Measurements from ENCODE around the gene SKP1.

SKP1 gene

DNA sequence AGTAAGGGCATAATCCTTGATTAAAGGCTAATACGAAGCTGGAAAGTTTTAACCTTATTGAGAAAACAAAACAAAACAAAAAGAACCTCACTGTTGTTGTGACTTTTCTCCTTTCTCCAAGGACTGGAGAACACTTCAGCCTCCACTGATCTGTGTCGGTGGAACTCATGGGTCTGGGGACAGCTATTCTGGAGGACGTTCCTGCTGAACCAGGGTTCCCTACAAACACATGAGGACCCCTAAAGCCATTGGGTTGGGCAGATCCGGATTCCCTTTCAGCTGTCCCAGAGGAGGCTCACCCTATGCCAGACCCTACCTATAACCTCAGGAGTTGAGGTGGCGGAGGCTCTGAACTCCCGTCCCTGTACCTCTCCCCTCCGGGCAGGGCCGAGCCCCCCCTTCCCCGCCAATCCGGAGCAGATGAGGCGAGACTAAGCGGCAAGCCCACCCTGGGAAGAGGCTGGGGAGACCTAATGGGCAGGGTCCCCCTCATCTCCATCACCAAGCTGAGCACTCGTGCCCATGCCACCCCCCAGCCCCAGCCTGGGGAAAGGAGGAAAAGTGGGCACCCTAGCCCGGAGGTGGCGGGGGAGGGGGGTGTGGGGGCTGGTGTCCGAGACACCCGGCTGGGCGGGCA is 63.9 kb downstream of the SKP1 start:
- Histone ChIP-seq H3K27ac (ENCODE audit: extremely low read depth, low read depth, low read length) (no peak overlapping the region), H3K4me3 (ENCODE audit: low read depth, low read length) (no peak overlapping the region), H3K4me1 (ENCODE audit: control insufficient read depth, insufficient read depth, low read length) (no peaks in the 10 kb centered on the region), H3K36me3 (ENCODE audit: control insufficient read depth in 2 of 2, insufficient read depth in 1 of 2, low read length in 2 of 2) (peaks cover 0 to 18% of the 10 kb centered on the region in 2 experiments; a peak in 1 of 3 replicates), H3K9me3 (ENCODE audit: control insufficient read depth, insufficient read depth, low read depth, low read length) (no peaks in the 10 kb centered on the region)
- CTCF ChIA-PET = interaction anchor here (0.9 to 6.5 kb wide), 6 partner anchors 13 to 177 kb away, joined by 3 to 56 read pairs (median 17); no protein-coding TSS in a partner anchor
- TF ChIP-seq, protein P1, sequence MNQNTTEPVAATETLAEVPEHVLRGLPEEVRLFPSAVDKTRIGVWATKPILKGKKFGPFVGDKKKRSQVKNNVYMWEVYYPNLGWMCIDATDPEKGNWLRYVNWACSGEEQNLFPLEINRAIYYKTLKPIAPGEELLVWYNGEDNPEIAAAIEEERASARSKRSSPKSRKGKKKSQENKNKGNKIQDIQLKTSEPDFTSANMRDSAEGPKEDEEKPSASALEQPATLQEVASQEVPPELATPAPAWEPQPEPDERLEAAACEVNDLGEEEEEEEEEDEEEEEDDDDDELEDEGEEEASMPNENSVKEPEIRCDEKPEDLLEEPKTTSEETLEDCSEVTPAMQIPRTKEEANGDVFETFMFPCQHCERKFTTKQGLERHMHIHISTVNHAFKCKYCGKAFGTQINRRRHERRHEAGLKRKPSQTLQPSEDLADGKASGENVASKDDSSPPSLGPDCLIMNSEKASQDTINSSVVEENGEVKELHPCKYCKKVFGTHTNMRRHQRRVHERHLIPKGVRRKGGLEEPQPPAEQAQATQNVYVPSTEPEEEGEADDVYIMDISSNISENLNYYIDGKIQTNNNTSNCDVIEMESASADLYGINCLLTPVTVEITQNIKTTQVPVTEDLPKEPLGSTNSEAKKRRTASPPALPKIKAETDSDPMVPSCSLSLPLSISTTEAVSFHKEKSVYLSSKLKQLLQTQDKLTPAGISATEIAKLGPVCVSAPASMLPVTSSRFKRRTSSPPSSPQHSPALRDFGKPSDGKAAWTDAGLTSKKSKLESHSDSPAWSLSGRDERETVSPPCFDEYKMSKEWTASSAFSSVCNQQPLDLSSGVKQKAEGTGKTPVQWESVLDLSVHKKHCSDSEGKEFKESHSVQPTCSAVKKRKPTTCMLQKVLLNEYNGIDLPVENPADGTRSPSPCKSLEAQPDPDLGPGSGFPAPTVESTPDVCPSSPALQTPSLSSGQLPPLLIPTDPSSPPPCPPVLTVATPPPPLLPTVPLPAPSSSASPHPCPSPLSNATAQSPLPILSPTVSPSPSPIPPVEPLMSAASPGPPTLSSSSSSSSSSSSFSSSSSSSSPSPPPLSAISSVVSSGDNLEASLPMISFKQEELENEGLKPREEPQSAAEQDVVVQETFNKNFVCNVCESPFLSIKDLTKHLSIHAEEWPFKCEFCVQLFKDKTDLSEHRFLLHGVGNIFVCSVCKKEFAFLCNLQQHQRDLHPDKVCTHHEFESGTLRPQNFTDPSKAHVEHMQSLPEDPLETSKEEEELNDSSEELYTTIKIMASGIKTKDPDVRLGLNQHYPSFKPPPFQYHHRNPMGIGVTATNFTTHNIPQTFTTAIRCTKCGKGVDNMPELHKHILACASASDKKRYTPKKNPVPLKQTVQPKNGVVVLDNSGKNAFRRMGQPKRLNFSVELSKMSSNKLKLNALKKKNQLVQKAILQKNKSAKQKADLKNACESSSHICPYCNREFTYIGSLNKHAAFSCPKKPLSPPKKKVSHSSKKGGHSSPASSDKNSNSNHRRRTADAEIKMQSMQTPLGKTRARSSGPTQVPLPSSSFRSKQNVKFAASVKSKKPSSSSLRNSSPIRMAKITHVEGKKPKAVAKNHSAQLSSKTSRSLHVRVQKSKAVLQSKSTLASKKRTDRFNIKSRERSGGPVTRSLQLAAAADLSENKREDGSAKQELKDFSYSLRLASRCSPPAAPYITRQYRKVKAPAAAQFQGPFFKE (tag by site-specific recombination; IDR thresholded peaks at IDR 0.05; ENCODE audit: borderline replicate concordance) = no peak
- TF ChIP-seq ZNF830 (tag by site-specific recombination; IDR thresholded peaks at IDR 0.05; ENCODE audit: low read depth) (no peak), ZNF223 (tag by site-specific recombination; IDR thresholded peaks at IDR 0.05) (no peak), ZNF10 (tag by site-specific recombination; IDR thresholded peaks at IDR 0.05) (no peak), EGR2 (tag by site-specific recombination; IDR thresholded peaks at IDR 0.05; ENCODE audit: low read depth) (no peak), ZNF341 (tag by site-specific recombination; IDR thresholded peaks at IDR 0.05; ENCODE audit: low read depth) (no peak), ZNF670 (tag by site-specific recombination; IDR thresholded peaks at IDR 0.05; ENCODE audit: low read depth) (no peak), ZNF423 (tag by site-specific recombination; IDR thresholded peaks at IDR 0.05) (no peak), ZNF335 (tag by site-specific recombination; conservative IDR thresholded peaks at IDR 0.05) (no peak)
- TF ChIP-seq, protein P2, sequence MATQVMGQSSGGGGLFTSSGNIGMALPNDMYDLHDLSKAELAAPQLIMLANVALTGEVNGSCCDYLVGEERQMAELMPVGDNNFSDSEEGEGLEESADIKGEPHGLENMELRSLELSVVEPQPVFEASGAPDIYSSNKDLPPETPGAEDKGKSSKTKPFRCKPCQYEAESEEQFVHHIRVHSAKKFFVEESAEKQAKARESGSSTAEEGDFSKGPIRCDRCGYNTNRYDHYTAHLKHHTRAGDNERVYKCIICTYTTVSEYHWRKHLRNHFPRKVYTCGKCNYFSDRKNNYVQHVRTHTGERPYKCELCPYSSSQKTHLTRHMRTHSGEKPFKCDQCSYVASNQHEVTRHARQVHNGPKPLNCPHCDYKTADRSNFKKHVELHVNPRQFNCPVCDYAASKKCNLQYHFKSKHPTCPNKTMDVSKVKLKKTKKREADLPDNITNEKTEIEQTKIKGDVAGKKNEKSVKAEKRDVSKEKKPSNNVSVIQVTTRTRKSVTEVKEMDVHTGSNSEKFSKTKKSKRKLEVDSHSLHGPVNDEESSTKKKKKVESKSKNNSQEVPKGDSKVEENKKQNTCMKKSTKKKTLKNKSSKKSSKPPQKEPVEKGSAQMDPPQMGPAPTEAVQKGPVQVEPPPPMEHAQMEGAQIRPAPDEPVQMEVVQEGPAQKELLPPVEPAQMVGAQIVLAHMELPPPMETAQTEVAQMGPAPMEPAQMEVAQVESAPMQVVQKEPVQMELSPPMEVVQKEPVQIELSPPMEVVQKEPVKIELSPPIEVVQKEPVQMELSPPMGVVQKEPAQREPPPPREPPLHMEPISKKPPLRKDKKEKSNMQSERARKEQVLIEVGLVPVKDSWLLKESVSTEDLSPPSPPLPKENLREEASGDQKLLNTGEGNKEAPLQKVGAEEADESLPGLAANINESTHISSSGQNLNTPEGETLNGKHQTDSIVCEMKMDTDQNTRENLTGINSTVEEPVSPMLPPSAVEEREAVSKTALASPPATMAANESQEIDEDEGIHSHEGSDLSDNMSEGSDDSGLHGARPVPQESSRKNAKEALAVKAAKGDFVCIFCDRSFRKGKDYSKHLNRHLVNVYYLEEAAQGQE (tag by site-specific recombination; IDR thresholded peaks at IDR 0.05) = no peak
- TF ChIP-seq, protein P3, sequence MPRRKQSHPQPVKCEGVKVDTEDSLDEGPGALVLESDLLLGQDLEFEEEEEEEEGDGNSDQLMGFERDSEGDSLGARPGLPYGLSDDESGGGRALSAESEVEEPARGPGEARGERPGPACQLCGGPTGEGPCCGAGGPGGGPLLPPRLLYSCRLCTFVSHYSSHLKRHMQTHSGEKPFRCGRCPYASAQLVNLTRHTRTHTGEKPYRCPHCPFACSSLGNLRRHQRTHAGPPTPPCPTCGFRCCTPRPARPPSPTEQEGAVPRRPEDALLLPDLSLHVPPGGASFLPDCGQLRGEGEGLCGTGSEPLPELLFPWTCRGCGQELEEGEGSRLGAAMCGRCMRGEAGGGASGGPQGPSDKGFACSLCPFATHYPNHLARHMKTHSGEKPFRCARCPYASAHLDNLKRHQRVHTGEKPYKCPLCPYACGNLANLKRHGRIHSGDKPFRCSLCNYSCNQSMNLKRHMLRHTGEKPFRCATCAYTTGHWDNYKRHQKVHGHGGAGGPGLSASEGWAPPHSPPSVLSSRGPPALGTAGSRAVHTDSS (tag by site-specific recombination; IDR thresholded peaks at IDR 0.05) = no peak
- TF ChIP-seq, protein P4, sequence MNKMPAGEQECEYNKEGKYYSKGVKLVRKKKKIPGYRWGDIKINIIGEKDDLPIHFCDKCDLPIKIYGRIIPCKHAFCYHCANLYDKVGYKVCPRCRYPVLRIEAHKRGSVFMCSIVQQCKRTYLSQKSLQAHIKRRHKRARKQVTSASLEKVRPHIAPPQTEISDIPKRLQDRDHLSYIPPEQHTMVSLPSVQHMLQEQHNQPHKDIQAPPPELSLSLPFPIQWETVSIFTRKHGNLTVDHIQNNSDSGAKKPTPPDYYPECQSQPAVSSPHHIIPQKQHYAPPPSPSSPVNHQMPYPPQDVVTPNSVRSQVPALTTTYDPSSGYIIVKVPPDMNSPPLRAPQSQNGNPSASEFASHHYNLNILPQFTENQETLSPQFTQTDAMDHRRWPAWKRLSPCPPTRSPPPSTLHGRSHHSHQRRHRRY (tag by site-specific recombination; IDR thresholded peaks at IDR 0.05) = no peak
- POLR2A ChIA-PET = interaction anchor here (1.4 kb wide), 1 partner anchor 28 kb away, joined by 5 read pairs; no protein-coding TSS in a partner anchor

All from HEK293 (cell line).